SU-DHL-6 (cell line): Measurements from ENCODE around the gene GNPTG.

Source experiments
- H2AFZ ChIP-seq: fragments of 200-600 bp; sonication (generic); 2 replicates; pipeline ENCODE4 v1.6.1; 2014; ENCODE audit warnings: low read depth, mild to moderate bottlenecking, moderate library complexity, mixed read lengths, antibody characterized with exemption, low read length; ENCODE audit not compliant: severe bottlenecking
- H3F3A ChIP-seq: fragments of 200-600 bp; shearing (Covaris generic); 2 replicates; pipeline ENCODE4 v1.6.0; 2016; ENCODE audit warnings: antibody characterized with exemption, mild to moderate bottlenecking; ENCODE audit not compliant: insufficient read depth
- H3K27ac ChIP-seq: fragments of 200-600 bp; sonication (generic); 2 replicates; pipeline ENCODE4 v1.5.1; 2016; ENCODE audit warnings: low read depth, mild to moderate bottlenecking, low read length, moderate library complexity, mixed read lengths
- H3K27me3 ChIP-seq: fragments of 200-600 bp; sonication (generic), shearing (Covaris generic); 2 replicates; pipeline ENCODE4 v1.6.0; 2014; ENCODE audit warnings: mild to moderate bottlenecking, low read length
- H3K36me3 ChIP-seq: fragments of 200-600 bp; sonication (generic); 2 replicates; pipeline ENCODE4 v1.6.1; 2014; ENCODE audit warnings: mild to moderate bottlenecking, low read length, mixed read lengths
- H3K4me2 ChIP-seq: fragments of 300-600, 200-600 bp; shearing (Covaris generic), sonication (generic); 2 replicates; pipeline ENCODE4 v1.6.0; 2014; ENCODE audit warnings: low read length, low read depth, mild to moderate bottlenecking; ENCODE audit not compliant: poor library complexity, severe bottlenecking
- H3K4me3 ChIP-seq: fragments of 200-600 bp; sonication (generic); 2 replicates; pipeline ENCODE4 v1.5.1; 2014; ENCODE audit warnings: antibody characterized with exemption, low read length, mild to moderate bottlenecking, mixed read lengths; ENCODE audit not compliant: insufficient read depth, poor library complexity, severe bottlenecking
- H3K79me2 ChIP-seq: fragments of 200-600 bp; sonication (generic); 2 replicates; pipeline ENCODE4 v1.6.1; 2014; ENCODE audit warnings: mild to moderate bottlenecking, low read length, moderate library complexity; ENCODE audit not compliant: insufficient read depth
- H3K9ac ChIP-seq: fragments of 200-600 bp; sonication (generic); 2 replicates; pipeline ENCODE4 v1.7.0; 2014; ENCODE audit warnings: mild to moderate bottlenecking, low read length
- H3K9me2 ChIP-seq: fragments of 200-600 bp; sonication (generic); replicated peaks from 2 replicates; pipeline ENCODE4 v1.6.1; 2014; ENCODE audit warnings: low read length; ENCODE audit not compliant: insufficient read depth
- H3K9me3 ChIP-seq: fragments of 200-600 bp; sonication (generic); 2 replicates; pipeline ENCODE4 v1.6.1; 2014; ENCODE audit warnings: low read length, mixed read lengths; ENCODE audit not compliant: insufficient read depth
- H4K20me1 ChIP-seq: fragments of 200-600 bp; sonication (generic); 2 replicates; pipeline ENCODE4 v1.6.1; 2014; ENCODE audit warnings: low read depth, mild to moderate bottlenecking, antibody characterized with exemption, low read length, moderate library complexity, mixed read lengths
- EZH2phosphoT487 ChIP-seq: fragments of 200-600 bp; sonication (generic), shearing (Covaris generic); conservative IDR thresholded peaks from 2 replicates; pipeline ENCODE4 v1.6.1; 2018; ENCODE audit warnings: mild to moderate bottlenecking, antibody characterized with exemption, low read length, moderate library complexity, mixed read lengths
- TF ChIP-seq, protein P1 (sequence below): fragments of 200-600 bp; sonication (generic); IDR thresholded peaks from one replicate; pipeline ENCODE4 v1.5.1; 2017; ENCODE audit warnings: antibody characterized with exemption, mild to moderate bottlenecking, low read length, moderate library complexity; ENCODE audit not compliant: insufficient read depth, poor library complexity, severe bottlenecking

Gene GNPTG

DNA sequence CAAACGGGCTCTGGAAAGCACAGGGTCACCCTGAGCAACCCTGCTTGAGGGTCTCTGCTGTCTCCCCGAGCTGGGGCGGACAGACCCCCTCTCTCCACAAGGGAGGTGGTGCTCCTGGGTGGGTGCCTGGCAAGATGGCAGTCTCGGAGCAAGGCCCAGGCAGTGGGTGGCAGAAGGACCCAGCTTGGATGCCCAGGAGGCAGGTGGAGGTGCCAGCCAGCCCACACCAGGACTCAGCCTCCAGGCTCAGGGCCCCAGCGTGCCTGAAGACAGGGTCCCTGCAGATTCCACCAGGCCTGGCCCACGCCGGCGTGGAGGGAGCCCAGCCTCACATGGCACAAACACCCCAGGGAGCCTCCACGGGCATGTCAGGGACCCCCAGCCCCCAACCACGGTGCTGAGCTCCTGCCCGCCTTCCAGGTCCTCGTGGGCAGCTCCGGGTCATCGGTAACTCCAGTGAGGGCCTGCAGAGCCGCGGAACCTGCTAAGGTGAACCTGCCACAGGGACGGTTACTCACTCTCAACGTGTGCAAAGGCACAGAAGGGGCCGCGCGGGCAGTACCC, 42.0 kb downstream of the GNPTG start:
- H3K9ac ChIP-seq = no peak overlapping the region
- no peak for TF ChIP-seq EZH2phosphoT487
- no peaks in the 10 kb centered on the region for H3K9me3 ChIP-seq
- no peaks in the 10 kb centered on the region for H3K36me3 ChIP-seq
- H3K4me2 ChIP-seq = no peak overlapping the region
- no peak overlapping the region for H3K4me3 ChIP-seq
- H3F3A ChIP-seq = no peaks in the 10 kb centered on the region
- no peak overlapping the region for H2AFZ ChIP-seq
- no peak overlapping the region for H3K27ac ChIP-seq
- H3K9me2 ChIP-seq = no peaks in the 10 kb centered on the region
- no peaks in the 10 kb centered on the region for H3K79me2 ChIP-seq
- H3K27me3 ChIP-seq = no peaks in the 10 kb centered on the region
- no peaks in the 10 kb centered on the region for H4K20me1 ChIP-seq

GRCh38 chr16:1394367-1394951, 42.7 kb downstream of the GNPTG start:
- Histone ChIP-seq H3K36me3 (no peaks in the 10 kb centered on the region), H3K27me3 (no peaks in the 10 kb centered on the region), H3K9me2 (no peaks in the 10 kb centered on the region), H3F3A (no peaks in the 10 kb centered on the region), H3K4me3 (no peak overlapping the region), H3K79me2 (no peaks in the 10 kb centered on the region), H3K9me3 (no peaks in the 10 kb centered on the region), H3K9ac (no peak overlapping the region), H3K4me2 (no peak overlapping the region), H2AFZ (no peak overlapping the region), H4K20me1 (no peaks in the 10 kb centered on the region), H3K27ac (no peak overlapping the region)
- TF ChIP-seq EZH2phosphoT487 = no peak
- TF ChIP-seq, protein P1, sequence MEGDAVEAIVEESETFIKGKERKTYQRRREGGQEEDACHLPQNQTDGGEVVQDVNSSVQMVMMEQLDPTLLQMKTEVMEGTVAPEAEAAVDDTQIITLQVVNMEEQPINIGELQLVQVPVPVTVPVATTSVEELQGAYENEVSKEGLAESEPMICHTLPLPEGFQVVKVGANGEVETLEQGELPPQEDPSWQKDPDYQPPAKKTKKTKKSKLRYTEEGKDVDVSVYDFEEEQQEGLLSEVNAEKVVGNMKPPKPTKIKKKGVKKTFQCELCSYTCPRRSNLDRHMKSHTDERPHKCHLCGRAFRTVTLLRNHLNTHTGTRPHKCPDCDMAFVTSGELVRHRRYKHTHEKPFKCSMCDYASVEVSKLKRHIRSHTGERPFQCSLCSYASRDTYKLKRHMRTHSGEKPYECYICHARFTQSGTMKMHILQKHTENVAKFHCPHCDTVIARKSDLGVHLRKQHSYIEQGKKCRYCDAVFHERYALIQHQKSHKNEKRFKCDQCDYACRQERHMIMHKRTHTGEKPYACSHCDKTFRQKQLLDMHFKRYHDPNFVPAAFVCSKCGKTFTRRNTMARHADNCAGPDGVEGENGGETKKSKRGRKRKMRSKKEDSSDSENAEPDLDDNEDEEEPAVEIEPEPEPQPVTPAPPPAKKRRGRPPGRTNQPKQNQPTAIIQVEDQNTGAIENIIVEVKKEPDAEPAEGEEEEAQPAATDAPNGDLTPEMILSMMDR = no peak

GRCh38 chr16:1395444-1396031, 43.8 kb downstream of the GNPTG start:
- H3K27me3 ChIP-seq = no peaks in the 10 kb centered on the region
- TF ChIP-seq EZH2phosphoT487 = no peak
- TF ChIP-seq, protein P1 = no peak
- H3K9ac ChIP-seq = no peak overlapping the region
- no peaks in the 10 kb centered on the region for H4K20me1 ChIP-seq
- H3K4me2 ChIP-seq = no peak overlapping the region
- no peak overlapping the region for H3K27ac ChIP-seq
- H2AFZ ChIP-seq = no peak overlapping the region
- H3K36me3 ChIP-seq = no peaks in the 10 kb centered on the region
- H3K4me3 ChIP-seq = no peak overlapping the region
- H3K9me2 ChIP-seq = no peaks in the 10 kb centered on the region
- no peaks in the 10 kb centered on the region for H3F3A ChIP-seq
- no peaks in the 10 kb centered on the region for H3K9me3 ChIP-seq
- H3K79me2 ChIP-seq = no peaks in the 10 kb centered on the region

- Histone ChIP-seq H3K79me2 (no peaks in the 10 kb centered on the region), H3K27me3 (no peaks in the 10 kb centered on the region), H3K9ac (no peak overlapping the region), H3K9me3 (no peaks in the 10 kb centered on the region), H3K4me3 (no peak overlapping the region), H3K4me2 (no peak overlapping the region), H2AFZ (no peak overlapping the region), H3K36me3 (no peaks in the 10 kb centered on the region), H4K20me1 (no peaks in the 10 kb centered on the region), H3K9me2 (no peaks in the 10 kb centered on the region), H3F3A (no peaks in the 10 kb centered on the region), H3K27ac (no peak overlapping the region)
- TF ChIP-seq EZH2phosphoT487 = no peak
- TF ChIP-seq, protein P1 = no peak
These were observed 46.0 kb downstream of the GNPTG start for GRCh38 chr16:1397779-1398178.
